PFSK-1 (cell line): ENCODE results near the gene NRG3.

Source experiments
- FOXP2 ChIP-seq: optimal IDR thresholded peaks from 2 replicates; pipeline ENCODE3; 2011; ENCODE audit warnings: borderline replicate concordance, control low read depth, inconsistent platforms; ENCODE audit not compliant: insufficient read depth; ENCODE audit errors: extremely low read length, extremely low read depth
- POLR2AphosphoS5 ChIP-seq: IDR thresholded peaks from 2 replicates; pipeline ENCODE4 v1.6.1; 2012; ENCODE audit warnings: low read depth, mild to moderate bottlenecking, control low read depth, low read length, moderate library complexity
- REST ChIP-seq, 2 experiments: IDR thresholded peaks; 2 replicates each; pipeline versions ENCODE4 v1.6.1 to v1.8.0; 2011 to 2012; ENCODE audit warnings: low read depth in 2 of 2, low read length in 2 of 2, control low read depth in 1 of 2, inconsistent platforms in 1 of 2, mild to moderate bottlenecking in 1 of 2, moderate library complexity in 1 of 2; ENCODE audit not compliant: insufficient read depth in 1 of 2
- SIN3A ChIP-seq: IDR thresholded peaks from 2 replicates; pipeline ENCODE4 v1.6.1; 2012; ENCODE audit warnings: mild to moderate bottlenecking, low read length, moderate library complexity, borderline replicate concordance; ENCODE audit not compliant: insufficient read depth
- TAF1 ChIP-seq: IDR thresholded peaks from 2 replicates; pipeline ENCODE4 v1.6.1; 2012; ENCODE audit warnings: low read length, control low read depth, borderline replicate concordance; ENCODE audit not compliant: insufficient read depth

Gene NRG3

GRCh38 chr10:82778908-82779307, 903.9 kb downstream of the NRG3 start:
- TF ChIP-seq FOXP2 = no peak
- TF ChIP-seq POLR2AphosphoS5 = no peak
- TF ChIP-seq SIN3A = no peak
- no peak for TF ChIP-seq REST (IDR thresholded peaks at IDR 0.05; ENCODE audit: insufficient read depth in 1 of 2, low read depth in 2 of 2, low read length in 2 of 2)
- TF ChIP-seq TAF1 = no peak

GRCh38 chr10:82796510-82796909, 921.5 kb downstream of the NRG3 start:
- no peak for TF ChIP-seq POLR2AphosphoS5
- no peak for TF ChIP-seq TAF1
- TF ChIP-seq SIN3A = no peak
- no peak for TF ChIP-seq REST (IDR thresholded peaks at IDR 0.05; ENCODE audit: insufficient read depth in 1 of 2, low read depth in 2 of 2, low read length in 2 of 2)
- no peak for TF ChIP-seq FOXP2

GRCh38 chr10:82801289-82801688, 926.3 kb downstream of the NRG3 start:
- TF ChIP-seq TAF1 (no peak), POLR2AphosphoS5 (no peak), FOXP2 (no peak), SIN3A (no peak), REST (IDR thresholded peaks at IDR 0.05; ENCODE audit: insufficient read depth in 1 of 2, low read depth in 2 of 2, low read length in 2 of 2) (no peak)

- TF ChIP-seq POLR2AphosphoS5 = no peak
- no peak for TF ChIP-seq FOXP2
- TF ChIP-seq TAF1 = no peak
- TF ChIP-seq REST (IDR thresholded peaks at IDR 0.05; ENCODE audit: insufficient read depth in 1 of 2, low read depth in 2 of 2, low read length in 2 of 2) = no peak
- no peak for TF ChIP-seq SIN3A
These were observed 936.6 kb downstream of the NRG3 start for GRCh38 chr10:82811621-82812020.

GRCh38 chr10:82813856-82814255, 938.9 kb downstream of the NRG3 start:
- TF ChIP-seq REST (IDR thresholded peaks at IDR 0.05; ENCODE audit: insufficient read depth in 1 of 2, low read depth in 2 of 2, low read length in 2 of 2) (0 out of 4 replicates have a peak, but pooled peaks of 1 of the 2 experiments have one; percentile 10), TAF1 (peak; percentile 40; the same call in 1 of the 2 replicates), POLR2AphosphoS5 (peak; percentile 66; the same call in 1 of the 2 replicates), FOXP2 (peak; percentile 74), SIN3A (0 out of 2 replicates have a peak, but pooled peaks have one; percentile 49)
